WTC11 (cell line): ENCODE measurements around the gene ABCG4.

Source experiments
- NR2C2 ChIP-seq: sonication (generic); formaldehyde crosslinking; IDR thresholded peaks from 2 replicates; pipeline ENCODE4 v1.8.0; 2022; ENCODE audit warnings: mild to moderate bottlenecking, missing genetic modification reagents
- ZNF138 ChIP-seq: sonication (generic); formaldehyde crosslinking; conservative IDR thresholded peaks from 2 replicates; pipeline ENCODE4 v1.8.1; 2022; ENCODE audit warnings: mild to moderate bottlenecking, moderate library complexity, missing genetic modification reagents
- TF ChIP-seq, protein P1 (sequence below): sonication (generic); formaldehyde crosslinking; conservative IDR thresholded peaks from 2 replicates; pipeline ENCODE4 v1.8.1; 2023; ENCODE audit warnings: mild to moderate bottlenecking, low read depth, missing genetic modification reagents, moderate library complexity

DNA sequence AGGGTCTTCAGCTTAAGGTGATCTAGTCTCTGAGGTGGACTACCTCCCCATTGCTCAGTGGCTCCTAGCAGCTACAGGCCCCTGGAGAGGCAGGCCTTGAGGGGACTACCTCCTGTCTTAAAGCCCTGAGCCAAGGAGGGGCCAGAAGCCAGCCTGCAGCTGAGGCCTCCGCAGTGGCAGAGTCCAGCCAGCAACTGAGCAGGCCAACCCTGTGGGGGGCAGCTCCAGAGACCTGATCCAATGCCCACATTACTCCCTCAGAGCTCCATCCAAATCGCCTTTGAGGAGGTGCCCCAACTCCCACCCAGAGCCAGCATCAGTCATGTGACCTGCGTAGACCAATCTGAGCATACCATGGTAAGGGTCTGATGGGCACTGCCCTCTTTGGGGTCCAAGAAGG lies 39.0 kb upstream of the ABCG4 start:
- TF ChIP-seq NR2C2 (CRISPR knock-in tag): no peak
- TF ChIP-seq ZNF138 (CRISPR knock-in tag): no peak
- TF ChIP-seq, protein P1, sequence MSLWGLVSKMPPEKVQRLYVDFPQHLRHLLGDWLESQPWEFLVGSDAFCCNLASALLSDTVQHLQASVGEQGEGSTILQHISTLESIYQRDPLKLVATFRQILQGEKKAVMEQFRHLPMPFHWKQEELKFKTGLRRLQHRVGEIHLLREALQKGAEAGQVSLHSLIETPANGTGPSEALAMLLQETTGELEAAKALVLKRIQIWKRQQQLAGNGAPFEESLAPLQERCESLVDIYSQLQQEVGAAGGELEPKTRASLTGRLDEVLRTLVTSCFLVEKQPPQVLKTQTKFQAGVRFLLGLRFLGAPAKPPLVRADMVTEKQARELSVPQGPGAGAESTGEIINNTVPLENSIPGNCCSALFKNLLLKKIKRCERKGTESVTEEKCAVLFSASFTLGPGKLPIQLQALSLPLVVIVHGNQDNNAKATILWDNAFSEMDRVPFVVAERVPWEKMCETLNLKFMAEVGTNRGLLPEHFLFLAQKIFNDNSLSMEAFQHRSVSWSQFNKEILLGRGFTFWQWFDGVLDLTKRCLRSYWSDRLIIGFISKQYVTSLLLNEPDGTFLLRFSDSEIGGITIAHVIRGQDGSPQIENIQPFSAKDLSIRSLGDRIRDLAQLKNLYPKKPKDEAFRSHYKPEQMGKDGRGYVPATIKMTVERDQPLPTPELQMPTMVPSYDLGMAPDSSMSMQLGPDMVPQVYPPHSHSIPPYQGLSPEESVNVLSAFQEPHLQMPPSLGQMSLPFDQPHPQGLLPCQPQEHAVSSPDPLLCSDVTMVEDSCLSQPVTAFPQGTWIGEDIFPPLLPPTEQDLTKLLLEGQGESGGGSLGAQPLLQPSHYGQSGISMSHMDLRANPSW (CRISPR knock-in tag): no peak
